Body of pancreas (tissue), 4 donors: ENCODE measurements around the gene PLEKHM2. TPM values are rescaled to one million over a fixed set of nuclear protein-coding genes. Genes with fewer than 3 reads are reported as not detected.

Source experiments
- ATAC-seq: fragments of 150-250 bp; one replicate; pipeline ENCODE4 v1.9.1; 2016
- DNase-seq, 4 donors: peaks; one replicate each; pipeline ENCODE4 v3.0.0-alpha.2; 2019
- H3K27ac ChIP-seq, 4 donors: fragments of 200-600 bp; sonication (generic); 1 replicate in 3 of 4; 2 replicates in 1 of 4; pipeline versions ENCODE4 v1.5.1 to v1.6.1; 2016 to 2019; ENCODE audit warnings: mild to moderate bottlenecking in 1 of 4, mixed read lengths in 1 of 4, moderate library complexity in 1 of 4
- H3K27me3 ChIP-seq, 2 donors: fragments of 200-600 bp; sonication (generic); one replicate each; pipeline ENCODE4 v1.6.0; 2016; ENCODE audit warnings: mild to moderate bottlenecking in 1 of 2
- H3K36me3 ChIP-seq, 2 donors: fragments of 200-600 bp; sonication (generic); replicated peaks in 1 of 2; 2 replicates each; pipeline ENCODE4 v1.5.1; 2016; ENCODE audit warnings: low read depth in 2 of 2; ENCODE audit not compliant: insufficient read depth in 1 of 2
- H3K4me1 ChIP-seq: fragments of 200-600 bp; sonication (generic); one replicate; pipeline ENCODE4 v1.6.0; 2016
- H3K4me3 ChIP-seq, 2 donors: fragments of 200-600 bp; sonication (generic); 1 replicate in 1 of 2; 2 replicates in 1 of 2; pipeline ENCODE4 v1.5.1; 2016 to 2019
- H3K9me3 ChIP-seq, 3 donors: fragments of 200-600 bp; sonication (generic); 1 replicate in 2 of 3; 2 replicates in 1 of 3; pipeline ENCODE4 v1.5.1; 2016
- CTCF ChIP-seq, 7 experiments: fragments of 450-650 bp in 4 of 7; fragments of 200-600 bp in 3 of 7; sonication (generic) in 3 of 7; IDR thresholded peaks; one replicate each; pipeline ENCODE4 v1.5.1; 2016 to 2019; ENCODE audit warnings: antibody characterized with exemption in 7 of 7
- POLR2A ChIP-seq, 3 donors: fragments of 450-650 bp; IDR thresholded peaks; one replicate each; pipeline ENCODE4 v1.6.1; 2016; ENCODE audit warnings: antibody characterized with exemption in 3 of 3, mild to moderate bottlenecking in 2 of 3
- WGBS, 2 donors: methylation state at CpG; one replicate each; pipeline ENCODE4 v1.1.5; 2017; 5-methylcytosine and 5-hydroxymethylcytosine counted together
- intact Hi-C: fragments of 100-400 bp; cut with DNase I; formaldehyde crosslinking; loops from one replicate; pipeline ENCODE4 v1.15.1; 2023
- total RNA-seq, 2 donors: library from RNA; depleted of rRNA; stranded (reverse); fragments of >200 nt; gene quantifications; one replicate each; pipeline ENCODE4 v1.1.0, GENCODE V29; 2016

The PLEKHM2 gene
- total RNA-seq, 2 donors from 2014 or later = 18.1 to 31.6 TPM

GRCh38 chr1:15687446-15687845 lies 3.3 kb downstream of the PLEKHM2 start:
- Histone ChIP-seq H3K27ac (no peak overlapping the region), H3K36me3 (no peaks in the 10 kb centered on the region), H3K4me1 (peaks cover 25% of the 10 kb centered on the region), H3K4me3 (no peak overlapping the region), H3K27me3 (no peaks in the 10 kb centered on the region), H3K9me3 (no peaks in the 10 kb centered on the region)
- intact Hi-C loops = no loop called here
- DNase-seq (no peak), ATAC-seq (no peak)
- no peak for TF ChIP-seq POLR2A (IDR thresholded peaks at IDR 0.05)
- no peak for TF ChIP-seq CTCF (IDR thresholded peaks at IDR 0.05)
- WGBS, 2 donors = 57 to 70% methylated on average over 2 of the region's 2 CpGs

GRCh38 chr1:15690317-15690716 lies 6.2 kb downstream of the PLEKHM2 start:
- no peak for ATAC-seq
- H3K36me3 ChIP-seq = no peaks in the 10 kb centered on the region
- peaks cover 19% of the 10 kb centered on the region for H3K4me1 ChIP-seq
- no peaks in the 10 kb centered on the region for H3K9me3 ChIP-seq
- H3K27ac ChIP-seq = no peak overlapping the region
- no peak overlapping the region for H3K4me3 ChIP-seq
- intact Hi-C loops = no loop called here
- TF ChIP-seq CTCF (IDR thresholded peaks at IDR 0.05) = no peak
- TF ChIP-seq POLR2A (IDR thresholded peaks at IDR 0.05) = no peak
- H3K27me3 ChIP-seq = no peaks in the 10 kb centered on the region
- DNase-seq = no peak
- 97 to 100% methylated on average over 6 of the region's 6 CpGs for WGBS, 2 donors

GRCh38 chr1:15691434-15692032 lies 7.4 kb downstream of the PLEKHM2 start:
- Histone ChIP-seq H3K4me1 (peaks cover 9% of the 10 kb centered on the region), H3K27ac (no peak overlapping the region), H3K36me3 (no peaks in the 10 kb centered on the region), H3K4me3 (no peak overlapping the region), H3K9me3 (no peaks in the 10 kb centered on the region), H3K27me3 (no peaks in the 10 kb centered on the region)
- intact Hi-C loops = no loop called here
- DNase-seq = peak in 1 of 4 donors; percentile 10
- WGBS, 2 donors = 71 to 78% methylated on average over 11 of the region's 11 CpGs
- no peak for ATAC-seq
- TF ChIP-seq POLR2A (IDR thresholded peaks at IDR 0.05) (no peak), CTCF (IDR thresholded peaks at IDR 0.05) (no peak)

- H3K36me3 ChIP-seq = no peaks in the 10 kb centered on the region
- H3K4me1 ChIP-seq = peaks cover 9% of the 10 kb centered on the region
- H3K4me3 ChIP-seq = no peak overlapping the region
- ATAC-seq (no peak), DNase-seq (no peak)
- no peak overlapping the region for H3K27ac ChIP-seq
- WGBS, 2 donors = 74 to 82% methylated on average over 5 of the region's 5 CpGs
- no peaks in the 10 kb centered on the region for H3K9me3 ChIP-seq
- intact Hi-C loops = no loop called here
- H3K27me3 ChIP-seq = no peaks in the 10 kb centered on the region
- TF ChIP-seq POLR2A (IDR thresholded peaks at IDR 0.05) = no peak
- TF ChIP-seq CTCF (IDR thresholded peaks at IDR 0.05) = no peak
Observed at GRCh38 chr1:15692121-15692682, 8.1 kb downstream of the PLEKHM2 start.

DNA sequence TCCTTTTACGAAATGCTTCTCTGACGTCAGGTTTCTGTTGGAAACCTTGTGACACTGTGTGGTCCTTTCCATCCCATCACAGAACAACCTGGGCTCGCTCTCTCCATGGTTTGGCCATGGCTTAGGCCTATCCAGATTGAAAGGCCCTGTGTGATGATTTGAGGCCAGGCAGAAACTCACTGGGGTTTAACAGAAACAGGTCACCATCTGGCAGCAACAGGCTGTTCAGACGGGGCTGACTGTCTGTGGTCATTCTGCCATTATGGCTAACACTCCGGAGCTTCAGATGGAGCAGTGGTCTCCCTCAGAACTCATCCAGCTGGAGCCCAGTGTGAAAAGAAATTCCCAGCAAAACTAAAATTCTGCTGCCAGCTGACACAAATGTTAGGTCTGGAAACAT lies 9.3 kb downstream of the PLEKHM2 start:
- Histone ChIP-seq H3K4me3 (no peak overlapping the region), H3K27ac (no peak overlapping the region), H3K27me3 (no peaks in the 10 kb centered on the region), H3K9me3 (no peaks in the 10 kb centered on the region), H3K36me3 (no peaks in the 10 kb centered on the region), H3K4me1 (no peaks in the 10 kb centered on the region)
- no peak for ATAC-seq
- TF ChIP-seq POLR2A (IDR thresholded peaks at IDR 0.05) (no peak), CTCF (IDR thresholded peaks at IDR 0.05) (no peak)
- no peak for DNase-seq
- intact Hi-C loops = no loop called here
- 87 to 89% methylated on average over 5 of the region's 5 CpGs for WGBS, 2 donors
